Activated CD4-positive, CD25-positive, alpha-beta regulatory T cell treated with anti-CD3 and anti-CD28 coated beads, Interleukin-2, amount 50 U/mL, for 72 hours (primary cell): ENCODE data around the gene NAGA.
A peak's percentile ranks its signal among the peaks of the same experiment; 100 is the strongest.
"Not testable (repeated sequence)": the region's sequence is repeated elsewhere in the genome, so short reads cannot be mapped to it uniquely, and the experiment has no call there.

Source experiments
- DNase-seq: peaks from one replicate; pipeline ENCODE4 v3.0.0; 2021

NAGA gene

DNA sequence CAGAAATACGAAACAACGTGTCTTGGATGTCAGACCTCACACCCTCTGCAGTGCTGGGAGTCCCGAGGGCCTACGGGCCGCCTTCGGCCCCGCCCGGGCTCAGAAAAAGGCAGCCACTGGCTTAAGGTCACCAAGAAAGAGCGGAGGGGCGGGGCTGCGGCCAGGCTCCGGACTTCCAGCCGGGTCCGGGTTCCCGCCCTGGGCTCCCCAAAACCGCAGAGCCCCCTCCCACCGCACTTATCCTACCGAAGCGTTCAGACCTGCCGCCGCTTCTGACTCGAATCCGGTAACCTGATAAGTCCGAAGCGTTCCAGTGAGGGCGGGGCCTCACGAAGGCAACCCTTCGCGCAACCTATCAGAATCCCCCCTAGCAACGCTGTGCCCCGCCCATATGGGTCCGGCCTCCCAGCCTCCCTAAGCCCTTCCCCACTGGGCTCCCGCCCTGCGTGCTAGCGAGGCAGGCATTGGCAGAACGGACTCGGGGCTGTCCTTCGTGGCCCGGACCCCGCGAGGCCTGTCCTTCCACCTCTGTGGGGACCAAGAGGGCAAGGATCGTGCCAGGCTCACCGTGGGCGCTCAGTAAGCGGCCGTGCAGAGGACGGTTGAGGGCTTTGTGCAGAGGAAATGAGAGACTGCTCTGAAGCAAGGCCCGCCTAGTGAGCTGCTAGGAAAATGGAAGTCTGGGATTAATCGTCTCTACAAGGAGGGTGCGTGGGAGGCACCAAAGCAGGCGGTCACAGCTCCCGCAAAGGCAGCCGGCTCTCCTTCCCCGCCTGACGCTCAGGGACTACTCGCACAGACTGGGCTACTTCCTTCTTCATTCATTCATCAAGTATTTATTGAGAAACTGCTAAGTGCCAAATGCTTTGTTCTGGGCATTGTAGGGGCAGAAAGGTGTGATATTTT, at the start of gene NAGA:
TSS of gene NAGA (minus strand) at position 296 of the 906 bp plus-strand sequence. CDS start 515 bp downstream, outside the sequence.
- peak; percentile 93 for DNase-seq

DNA sequence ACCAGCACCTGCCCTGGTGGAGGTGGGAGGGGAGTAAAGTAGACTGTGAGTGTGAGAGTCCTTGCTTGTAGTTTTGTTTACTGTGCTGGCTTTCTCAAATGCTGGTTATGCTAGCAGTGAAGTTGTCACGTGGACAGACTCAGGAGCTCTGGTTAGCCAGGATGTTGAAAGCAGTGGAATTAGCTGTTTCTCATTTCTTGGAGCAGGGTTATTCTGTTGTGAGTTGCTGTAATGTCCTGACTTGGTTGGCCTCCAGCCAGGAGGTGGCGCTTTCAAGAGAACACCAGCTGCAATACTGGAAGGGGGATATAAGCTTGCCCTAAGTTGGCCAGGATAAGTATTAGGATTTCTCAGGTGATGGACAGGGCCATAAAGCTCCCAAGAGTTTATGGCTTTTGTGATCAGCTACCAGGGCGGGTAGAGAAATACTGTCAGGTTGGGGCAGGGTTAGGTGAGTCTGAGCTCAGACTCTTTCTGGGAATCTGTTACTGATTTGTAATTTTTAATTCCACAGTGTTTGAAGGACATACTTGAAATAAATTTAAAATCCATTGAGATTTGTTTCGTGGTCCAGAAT, 46.3 kb upstream of the NAGA start:
- no peak for DNase-seq

DNA sequence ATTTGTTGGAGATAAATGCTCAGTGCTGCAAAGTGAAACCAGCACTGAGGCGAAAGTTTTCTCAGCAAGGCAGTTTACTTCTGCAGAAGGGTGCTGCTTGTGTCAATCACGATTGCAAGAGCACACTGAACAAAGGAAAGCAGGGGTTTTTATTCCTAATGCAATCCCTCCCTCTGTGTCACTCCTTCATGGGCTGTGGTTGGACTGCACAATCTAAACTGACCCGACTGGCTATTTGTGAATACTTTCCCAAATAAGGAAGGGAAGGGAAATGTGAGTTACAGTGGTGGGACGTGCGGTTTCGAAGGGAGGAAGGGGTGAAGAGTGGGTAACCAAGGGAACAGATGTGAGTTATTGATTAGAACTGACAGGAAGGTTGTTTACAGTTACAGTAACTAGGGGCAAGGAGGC, 44.8 kb upstream of the NAGA start:
- DNase-seq = not testable (repeated sequence)

DNA sequence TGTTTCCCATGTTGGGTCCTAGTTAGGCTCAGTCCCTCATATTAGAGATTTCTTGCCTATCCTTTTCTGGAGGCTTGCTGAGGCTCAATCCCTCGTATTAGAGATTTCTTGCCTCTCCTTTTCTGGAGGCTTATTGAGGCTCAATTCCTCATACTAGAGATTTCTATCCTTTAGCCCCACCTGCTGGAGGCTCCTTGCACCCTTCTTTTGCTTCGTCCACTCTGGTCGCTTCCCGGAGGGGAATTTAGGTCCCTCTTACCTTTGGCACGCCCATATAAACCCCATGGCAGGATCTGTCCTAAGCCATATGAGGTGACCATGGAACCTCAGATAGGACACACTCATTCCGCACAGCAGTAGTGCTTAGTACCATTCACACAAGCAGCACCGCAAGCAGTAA, 44.1 kb upstream of the NAGA start:
- no peak for DNase-seq

DNA sequence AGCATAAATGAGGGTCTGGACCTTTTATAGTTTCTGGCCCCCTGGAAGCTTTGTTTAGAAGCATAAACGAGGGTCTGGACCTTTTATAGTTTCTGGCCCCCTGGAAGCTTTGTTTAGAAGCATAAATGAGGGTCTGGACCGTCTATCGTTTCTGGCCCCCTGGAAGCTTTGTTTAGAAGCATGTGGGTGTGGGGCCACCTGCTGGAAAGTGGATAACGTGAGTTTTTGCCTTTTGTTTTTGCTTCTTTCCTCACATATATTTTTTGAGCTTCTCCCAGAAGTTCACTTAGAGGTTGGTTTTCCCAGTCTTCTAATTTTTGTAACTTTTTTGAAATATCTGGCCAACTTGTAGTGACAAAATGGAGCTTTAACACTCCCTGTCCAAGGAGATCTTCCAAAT, 42.2 kb upstream of the NAGA start:
- not testable (repeated sequence) for DNase-seq

DNA sequence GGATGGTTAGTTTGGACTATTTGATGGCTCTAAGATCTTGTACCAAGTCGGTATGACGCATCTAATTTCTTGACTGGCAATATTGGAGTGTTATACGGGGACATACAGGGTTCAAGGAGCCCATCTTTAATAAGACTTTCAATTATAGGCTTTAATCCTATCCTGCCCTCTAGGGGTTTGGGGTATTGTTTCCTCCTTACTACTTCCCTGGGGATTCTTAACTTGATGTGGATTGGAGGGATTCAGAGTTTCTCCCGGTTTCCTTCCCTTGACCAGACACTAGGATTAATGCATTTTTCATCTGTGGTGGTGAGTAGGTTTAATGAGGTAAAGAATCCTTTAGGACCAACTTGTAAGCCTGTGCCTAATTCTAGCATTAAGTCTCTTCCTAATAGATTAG, 41.2 kb upstream of the NAGA start:
- no peak for DNase-seq

DNA sequence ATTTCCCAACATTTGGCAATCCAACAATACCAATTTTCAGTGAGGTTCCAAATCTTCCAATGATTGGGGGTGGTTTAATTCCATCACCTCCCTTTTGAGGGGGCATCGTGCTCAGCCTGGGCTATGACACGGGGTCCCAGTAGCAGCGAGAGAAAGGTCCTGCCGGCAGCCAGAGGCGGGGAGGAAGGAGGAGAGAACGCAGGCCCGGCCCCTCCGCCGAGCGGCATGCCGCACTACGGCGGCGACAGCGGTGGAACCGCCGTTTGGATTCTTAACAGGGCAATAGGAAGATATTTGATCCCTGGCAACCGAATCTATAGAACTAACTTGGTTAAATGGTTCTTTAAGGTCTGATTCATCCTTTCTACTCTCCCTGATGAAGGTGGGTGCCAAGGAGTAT, 38.2 kb upstream of the NAGA start:
- no peak for DNase-seq

DNA sequence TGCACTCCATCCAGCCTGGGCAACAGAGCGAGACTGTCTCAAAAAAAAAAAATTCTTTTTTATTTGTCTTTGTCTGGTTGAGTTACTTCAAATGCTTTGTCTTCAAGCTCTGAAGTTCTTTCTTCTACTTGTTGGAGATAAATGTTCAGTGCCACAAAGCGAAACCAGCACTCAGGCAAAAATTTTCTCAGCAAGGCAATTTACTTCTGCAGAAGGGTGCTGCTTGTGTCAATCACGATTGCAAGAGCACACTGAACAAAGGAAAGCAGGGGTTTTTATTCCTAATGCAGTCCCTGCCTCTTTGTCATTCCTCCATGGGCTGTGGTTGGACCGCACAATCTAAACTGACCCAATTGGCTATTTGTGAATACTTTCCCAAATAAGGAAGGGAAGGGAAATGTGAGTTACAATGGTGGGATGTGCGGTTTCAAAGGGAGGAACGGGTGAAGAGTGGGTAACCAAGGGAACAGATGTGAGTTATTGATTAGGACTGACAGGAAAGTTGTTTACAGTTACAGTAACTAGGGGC, 33.8 kb upstream of the NAGA start:
- DNase-seq = not testable (repeated sequence)

DNA sequence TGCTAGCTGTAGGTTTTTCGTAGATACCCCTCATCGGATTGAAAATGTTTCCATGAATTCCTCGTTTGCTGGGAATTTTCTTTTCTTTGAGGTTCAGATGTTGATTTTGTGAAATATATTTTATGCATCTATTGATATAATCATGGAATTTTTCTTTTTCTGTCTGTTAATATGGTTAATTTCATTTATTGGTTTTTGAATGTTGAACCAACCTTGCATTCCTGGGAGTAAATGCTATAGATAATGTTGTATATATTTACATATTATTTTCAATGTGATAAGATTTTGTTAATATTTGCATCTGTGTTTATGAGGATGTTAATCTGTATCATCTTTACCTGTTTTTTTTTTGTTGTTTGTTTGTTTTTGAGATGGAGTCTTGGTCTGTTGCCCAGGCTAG, 30.6 kb upstream of the NAGA start:
- DNase-seq = no peak

DNA sequence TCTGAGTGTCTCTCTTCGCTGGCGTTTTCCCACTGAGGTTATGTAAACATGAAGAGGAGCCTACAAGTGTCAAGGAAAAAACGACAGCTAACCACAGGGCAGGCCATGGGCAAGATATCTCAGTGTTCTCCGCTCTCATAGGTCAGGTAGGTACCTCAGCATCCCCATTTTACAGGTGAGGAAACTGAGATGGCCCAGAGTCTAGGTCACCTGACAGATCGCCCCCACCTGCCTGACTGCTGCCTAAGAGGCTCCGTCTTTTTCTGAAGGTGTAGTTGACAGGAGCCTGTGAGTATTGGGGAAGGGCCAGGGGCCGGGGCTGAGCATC, 20.8 kb upstream of the NAGA start:
- no peak for DNase-seq

DNA sequence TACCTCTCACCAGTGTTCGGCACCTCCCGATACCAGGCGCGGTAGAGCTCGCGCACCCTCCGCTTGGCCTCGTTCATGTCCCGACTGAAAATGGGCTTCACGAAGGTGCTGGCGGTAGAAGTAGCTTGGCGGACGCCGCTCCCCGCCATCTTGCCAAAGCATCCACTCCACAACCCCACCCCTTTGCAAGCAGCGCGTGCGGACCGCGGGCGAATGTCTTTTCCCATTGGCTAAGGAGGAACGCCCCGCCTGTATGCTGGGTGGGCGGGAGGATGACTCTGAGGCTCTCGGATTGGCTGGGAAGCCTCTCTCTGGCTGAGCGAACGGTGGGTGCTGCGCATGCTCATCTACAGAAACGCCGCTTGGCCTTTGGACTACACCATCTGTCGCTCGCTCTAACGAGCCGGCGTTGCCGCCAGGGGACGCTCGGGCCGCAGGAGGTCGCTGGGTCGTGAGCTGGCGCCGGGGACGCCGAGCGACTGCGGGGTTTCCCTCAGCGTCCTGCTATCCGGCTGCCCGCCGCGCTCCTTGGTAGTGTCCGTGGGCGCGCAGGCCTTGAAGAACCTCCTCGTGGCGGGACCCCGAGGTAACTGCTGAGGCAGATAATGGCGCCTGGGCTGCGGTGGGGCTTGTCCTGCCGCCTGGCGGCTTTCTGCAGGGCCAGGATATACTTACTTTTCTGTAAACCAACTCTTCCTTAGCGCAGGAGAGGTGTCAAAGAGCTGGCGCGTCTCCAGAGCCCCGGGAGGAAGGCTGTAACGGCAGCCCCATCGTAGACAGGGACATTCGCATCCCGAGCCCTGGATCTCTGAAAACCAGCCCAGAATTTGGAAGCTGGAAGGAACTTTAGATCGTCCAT, 20.2 kb upstream of the NAGA start, which contains the start of gene NDUFA6:
TSS of gene NDUFA6 (minus strand) at position 177 of the 859 bp plus-strand sequence. CDS start at position 149, 28 bp downstream.
- DNase-seq = peak; percentile 97

DNA sequence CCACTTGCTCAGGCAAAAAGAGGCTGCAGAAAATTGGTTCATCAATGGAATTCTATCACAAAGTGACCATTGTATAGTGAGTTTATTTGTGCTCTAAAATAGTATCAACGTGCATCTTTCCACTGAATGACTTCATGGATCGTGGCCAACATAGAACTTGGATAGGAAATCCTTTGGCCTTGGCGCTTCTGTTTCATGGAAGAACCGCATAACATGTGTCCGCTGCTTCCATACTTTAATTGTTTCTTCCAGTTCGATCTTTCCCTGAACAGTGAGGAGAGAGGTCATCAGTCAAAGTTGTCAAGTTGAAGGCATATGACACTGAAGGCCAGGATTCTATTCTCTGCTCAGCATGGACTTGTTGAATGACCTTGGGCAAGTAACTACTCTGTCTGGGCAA, 15.4 kb upstream of the NAGA start:
- no peak for DNase-seq

DNA sequence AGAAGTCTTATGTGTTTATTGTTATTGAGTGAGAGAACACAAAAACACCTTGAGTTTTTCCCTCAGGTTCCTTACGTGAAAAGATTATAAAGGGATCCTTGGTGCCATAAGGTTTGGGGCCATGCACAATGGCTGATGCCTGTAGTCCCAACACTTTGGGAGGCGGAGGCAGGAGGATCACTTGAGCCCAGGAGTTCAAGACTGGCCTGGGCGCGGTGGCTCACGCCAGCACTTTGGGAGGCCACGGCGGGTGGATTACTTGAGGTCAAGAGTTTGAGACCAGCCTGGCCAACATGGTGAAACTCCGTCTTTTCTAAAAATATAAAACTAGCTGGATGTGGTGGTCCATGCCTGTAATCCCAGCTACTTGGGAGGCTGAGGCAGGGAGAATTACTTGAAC, 14.3 kb upstream of the NAGA start:
- DNase-seq = no peak

DNA sequence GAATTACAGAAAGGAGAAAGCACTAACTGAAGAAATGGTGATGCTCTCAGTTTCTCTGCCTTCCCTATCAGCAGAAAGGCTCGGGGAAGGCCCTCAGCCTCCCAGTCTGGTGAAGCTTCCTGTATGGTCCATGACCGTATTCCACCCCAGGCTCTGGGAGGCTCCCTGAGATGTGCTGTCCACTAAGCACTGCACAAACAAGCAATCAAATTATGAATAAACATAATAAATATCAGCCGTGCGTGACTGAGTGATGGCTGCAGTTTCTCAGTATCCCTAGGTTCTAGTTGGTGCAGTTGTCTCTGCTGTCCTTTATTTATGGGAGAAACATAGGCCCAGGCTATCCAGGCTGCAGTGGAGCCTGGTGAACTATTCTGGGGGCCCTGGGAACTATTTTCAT, 12.5 kb upstream of the NAGA start:
- no peak for DNase-seq

DNA sequence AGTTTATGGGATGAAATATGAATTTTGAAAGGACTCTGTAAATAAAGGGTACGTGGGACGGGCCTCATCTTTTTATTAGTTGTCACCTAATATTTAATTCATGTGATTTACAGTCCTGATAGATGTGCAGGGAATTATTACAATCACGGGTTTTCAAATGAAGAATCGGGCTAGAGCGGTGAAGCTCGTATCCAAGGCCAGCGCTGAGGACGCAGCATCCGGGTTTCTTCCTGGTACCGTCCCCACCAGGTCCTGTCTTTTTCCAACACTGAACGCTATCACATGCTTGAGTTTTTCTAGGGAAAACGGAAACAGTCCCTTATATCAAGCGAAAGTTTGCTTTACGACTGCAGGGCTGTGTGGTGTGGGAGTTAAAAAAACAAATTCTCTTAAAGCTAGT, 9.7 kb upstream of the NAGA start:
- DNase-seq = no peak

DNA sequence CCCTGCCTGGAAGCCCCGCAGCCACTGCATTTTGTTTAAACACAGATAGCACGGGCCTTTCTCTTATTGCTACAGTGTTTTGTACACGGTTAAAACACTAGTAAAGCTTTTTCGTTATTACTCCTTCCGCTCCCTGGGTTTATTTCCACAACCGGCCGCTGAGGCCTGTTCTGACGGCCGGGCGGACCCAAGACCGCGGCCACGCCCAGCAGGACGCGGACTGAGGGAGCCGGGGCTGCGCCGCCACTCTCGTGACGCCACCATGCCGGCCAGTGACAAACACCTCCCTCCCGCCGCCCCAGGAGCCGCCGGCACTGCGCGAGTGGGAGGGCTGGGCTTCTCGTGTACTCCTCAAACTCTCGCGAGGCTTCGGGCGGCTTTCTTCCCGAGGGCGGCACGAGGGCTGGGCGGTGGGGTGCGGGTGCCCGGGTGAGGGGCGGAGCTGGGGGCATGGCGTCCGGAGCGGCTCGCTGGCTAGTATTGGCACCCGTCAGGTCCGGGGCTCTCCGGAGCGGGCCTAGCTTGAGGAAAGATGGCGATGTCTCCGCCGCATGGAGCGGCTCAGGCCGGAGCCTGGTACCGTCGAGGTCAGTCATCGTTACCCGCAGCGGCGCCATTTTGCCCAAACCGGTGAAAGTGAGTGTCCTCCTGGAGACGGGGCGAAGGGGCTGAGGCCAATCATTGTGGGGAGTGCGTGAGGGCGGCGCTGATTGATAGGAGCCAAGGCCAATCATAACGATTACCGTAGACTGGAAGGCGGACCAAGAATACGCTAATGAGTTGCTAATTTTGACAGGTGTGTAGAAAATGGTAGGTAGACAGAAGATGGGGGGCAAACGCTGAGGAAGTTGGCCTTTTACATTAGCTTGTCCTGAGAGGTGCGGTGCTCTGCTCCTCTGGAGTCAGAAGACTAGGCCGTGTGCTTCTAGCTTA, 9.0 kb upstream of the NAGA start, which contains the start of gene SMDT1:
TSS of gene SMDT1 (plus strand) at position 382 of the 933 bp plus-strand sequence. CDS start at position 451, 69 bp downstream.
- DNase-seq = peak; percentile 98

DNA sequence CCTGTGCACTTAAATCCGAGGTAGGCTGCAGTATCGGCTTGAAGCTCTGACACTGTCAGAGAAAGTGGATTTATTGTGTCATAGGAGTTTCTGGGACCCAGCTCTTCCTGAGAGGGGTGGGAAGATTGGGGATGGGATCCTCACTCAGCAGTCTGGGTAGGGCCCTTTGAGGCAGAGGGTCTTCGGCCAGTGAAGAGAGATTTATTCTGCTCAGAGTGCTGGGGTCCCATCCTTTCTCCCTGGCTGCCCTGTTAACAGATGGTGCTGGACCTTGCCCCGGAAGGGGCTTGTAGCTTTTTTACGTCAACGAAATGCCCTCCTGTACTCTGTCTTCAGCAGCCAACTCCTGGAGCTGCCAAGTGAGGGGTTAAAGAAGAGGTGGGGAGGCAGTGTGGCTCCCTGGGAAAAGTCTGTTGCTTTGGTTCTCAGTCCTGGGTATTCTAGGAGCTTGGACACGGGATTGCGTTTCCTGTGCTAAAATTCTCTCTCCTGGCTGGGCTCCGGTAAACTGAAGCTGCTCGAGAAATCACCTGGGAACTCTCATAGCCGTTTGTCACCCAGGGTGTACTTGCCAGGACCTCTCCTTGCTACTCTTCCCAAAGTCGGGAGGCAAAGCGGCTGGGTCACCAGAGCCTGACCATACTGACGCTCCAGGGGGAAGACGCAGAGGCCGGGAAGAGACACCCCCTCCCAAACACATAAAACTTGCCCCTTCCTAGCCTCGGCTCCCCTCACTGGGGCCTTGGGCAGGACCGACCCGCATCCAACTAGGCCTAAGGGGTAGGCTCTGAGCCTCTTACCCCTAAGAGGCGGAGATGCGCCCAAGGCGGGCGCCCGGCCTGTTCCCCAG, 8.1 kb upstream of the NAGA start:
- no peak for DNase-seq

DNA sequence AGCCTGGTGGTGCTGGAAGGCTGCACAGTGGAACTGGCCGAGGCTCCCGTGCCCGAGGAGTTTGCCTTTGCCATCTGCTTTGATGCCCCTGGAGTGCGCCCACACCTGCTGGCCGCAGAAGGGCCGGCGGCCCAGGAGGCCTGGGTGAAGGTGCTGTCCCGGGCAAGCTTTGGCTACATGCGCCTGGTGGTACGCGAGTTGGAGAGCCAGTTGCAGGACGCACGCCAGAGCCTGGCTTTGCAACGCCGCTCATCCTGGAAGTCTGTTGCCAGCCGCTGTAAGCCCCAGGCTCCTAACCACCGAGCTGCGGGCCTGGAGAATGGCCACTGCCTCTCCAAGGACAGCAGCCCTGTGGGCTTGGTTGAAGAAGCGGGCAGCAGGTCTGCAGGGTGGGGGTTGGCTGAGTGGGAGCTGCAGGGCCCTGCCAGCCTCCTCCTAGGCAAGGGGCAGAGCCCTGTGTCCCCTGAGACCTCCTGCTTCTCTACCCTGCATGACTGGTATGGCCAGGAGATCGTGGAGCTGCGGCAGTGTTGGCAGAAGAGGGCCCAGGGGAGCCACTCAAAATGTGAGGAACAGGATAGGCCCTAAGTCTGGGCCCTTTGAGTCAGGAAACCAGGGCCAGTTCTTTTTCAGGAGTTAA, 7.0 kb upstream of the NAGA start:
- no peak for DNase-seq

DNA sequence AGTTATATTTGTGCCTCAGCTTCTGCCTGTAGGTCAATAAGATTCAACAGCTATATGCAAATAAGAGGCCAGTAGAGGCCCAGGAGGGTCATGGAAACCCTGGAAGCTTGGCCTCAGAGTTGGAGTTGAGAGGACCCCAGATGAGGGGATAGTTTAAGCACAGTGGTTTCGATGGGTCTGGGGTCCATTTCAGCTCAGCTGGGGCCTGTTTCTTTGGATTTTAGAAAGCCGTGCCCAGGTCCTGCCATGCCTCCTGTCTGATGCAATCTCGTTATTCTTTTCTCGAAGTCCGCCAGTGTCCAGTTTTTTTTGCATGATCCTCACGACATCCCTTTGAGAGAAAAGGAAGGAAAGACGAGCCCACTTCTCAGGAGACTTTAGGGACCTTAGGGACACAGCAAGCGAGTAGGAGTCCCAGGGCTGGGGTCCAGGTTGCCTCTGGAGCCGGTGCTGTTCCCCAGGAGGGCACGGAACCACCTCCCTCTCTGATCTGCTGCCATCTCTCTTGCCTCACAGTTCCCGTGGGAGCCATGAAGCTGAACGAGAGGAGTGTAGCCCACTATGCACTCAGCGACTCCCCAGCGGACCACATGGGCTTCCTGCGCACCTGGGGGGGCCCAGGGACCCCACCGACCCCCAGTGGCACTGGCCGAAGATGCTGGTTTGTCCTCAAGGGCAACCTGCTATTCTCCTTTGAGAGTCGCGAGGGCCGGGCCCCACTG, 6.3 kb upstream of the NAGA start:
- DNase-seq = no peak
